Adipocyte (in vitro differentiated cells): Measurements from ENCODE around the gene MYO1D.

Experiments
- DNase-seq: peaks from one replicate; pipeline ENCODE4 v3.0.0-alpha.2; 2015; ENCODE audit warnings: low read depth
- H3K27me3 ChIP-seq: replicated peaks from 2 replicates; pipeline ENCODE4 v1.7.0; 2013; ENCODE audit warnings: mild to moderate bottlenecking, low read length, moderate library complexity; ENCODE audit not compliant: control insufficient read depth, insufficient read depth
- H3K36me3 ChIP-seq: 2 replicates; pipeline ENCODE4 v1.7.0; 2013; ENCODE audit warnings: low read length, mild to moderate bottlenecking, moderate library complexity; ENCODE audit not compliant: control insufficient read depth, insufficient read depth, severe bottlenecking
- H3K4me1 ChIP-seq: 2 replicates; pipeline ENCODE4 v1.7.0; 2013; ENCODE audit warnings: mild to moderate bottlenecking, low read length, moderate library complexity; ENCODE audit not compliant: control insufficient read depth, insufficient read depth
- H3K4me3 ChIP-seq: 2 replicates; pipeline ENCODE4 v1.7.0; 2013; ENCODE audit warnings: mild to moderate bottlenecking, low read length, moderate library complexity
- H3K9ac ChIP-seq: 2 replicates; pipeline ENCODE4 v1.7.0; 2013; ENCODE audit warnings: mild to moderate bottlenecking, low read length, moderate library complexity
- H3K9me3 ChIP-seq: 2 replicates; pipeline ENCODE4 v1.7.0; 2013; ENCODE audit warnings: mild to moderate bottlenecking, low read length, moderate library complexity; ENCODE audit not compliant: control insufficient read depth

MYO1D gene

DNA sequence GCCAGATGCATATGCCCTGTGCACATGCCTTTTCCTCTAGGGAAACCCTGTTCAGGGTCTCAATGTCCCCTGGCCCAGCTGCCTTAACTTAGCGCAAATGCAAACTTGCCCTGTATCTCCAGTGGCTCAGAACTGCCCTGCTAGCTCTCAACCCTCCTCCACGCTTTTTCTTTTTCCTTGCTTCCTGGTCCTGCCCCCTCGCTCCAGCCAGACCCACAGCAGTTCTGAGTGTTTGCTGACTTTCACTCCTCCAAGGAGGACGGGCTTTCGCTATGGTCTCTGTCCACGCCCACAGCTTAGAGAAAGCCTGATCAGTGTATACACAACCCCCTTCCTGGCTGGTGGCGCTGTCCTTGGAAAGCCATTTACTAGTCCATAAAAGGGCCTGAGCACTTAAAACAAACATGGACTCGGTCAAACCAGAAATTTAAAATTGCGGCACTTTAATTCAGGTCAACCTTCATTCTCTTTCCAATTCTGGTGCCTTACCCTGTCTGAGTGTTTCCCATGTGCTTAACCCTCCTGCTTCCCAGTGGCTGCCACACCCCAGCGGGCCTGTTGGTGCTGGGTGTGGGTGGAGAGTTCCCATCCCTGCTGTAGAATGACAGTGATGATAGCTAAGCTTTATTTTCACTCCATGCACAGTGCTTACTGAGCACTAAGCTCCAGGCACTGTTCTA lies 35.4 kb upstream of the MYO1D start:
- no peaks in the 10 kb centered on the region for H3K9me3 ChIP-seq
- H3K36me3 ChIP-seq, result no peaks in the 10 kb centered on the region
- peak overlapping the region; percentile 78 for H3K9ac ChIP-seq
- peaks cover 10% of the 10 kb centered on the region for H3K4me1 ChIP-seq
- H3K4me3 ChIP-seq, result peak overlapping the region; percentile 65
- H3K27me3 ChIP-seq, result no peaks in the 10 kb centered on the region
- peak; percentile 64 for DNase-seq

GRCh38 chr17:32910769-32911168 lies 33.8 kb upstream of the MYO1D start:
- no peaks in the 10 kb centered on the region for H3K9me3 ChIP-seq
- DNase-seq, result no peak
- no peaks in the 10 kb centered on the region for H3K27me3 ChIP-seq
- H3K4me3 ChIP-seq, result no peak overlapping the region
- H3K4me1 ChIP-seq, result peaks cover 10% of the 10 kb centered on the region
- H3K9ac ChIP-seq, result no peak overlapping the region
- no peaks in the 10 kb centered on the region for H3K36me3 ChIP-seq

GRCh38 chr17:32909787-32910369 lies 33.0 kb upstream of the MYO1D start:
- peak; percentile 85 for DNase-seq
- H3K27me3 ChIP-seq, result no peaks in the 10 kb centered on the region
- no peak overlapping the region for H3K4me3 ChIP-seq
- H3K9me3 ChIP-seq, result no peaks in the 10 kb centered on the region
- H3K4me1 ChIP-seq, result peaks cover 10% of the 10 kb centered on the region
- peak overlapping the region; percentile 37 for H3K9ac ChIP-seq
- H3K36me3 ChIP-seq, result no peaks in the 10 kb centered on the region

GRCh38 chr17:32907583-32907982 lies 30.7 kb upstream of the MYO1D start:
- Histone ChIP-seq H3K4me1 (peaks cover 10% of the 10 kb centered on the region), H3K9me3 (no peaks in the 10 kb centered on the region), H3K4me3 (no peak overlapping the region), H3K9ac (no peak overlapping the region), H3K36me3 (no peaks in the 10 kb centered on the region), H3K27me3 (no peaks in the 10 kb centered on the region)
- no peak for DNase-seq

GRCh38 chr17:32904891-32905290 lies 28.0 kb upstream of the MYO1D start:
- H3K4me3 ChIP-seq, result no peak overlapping the region
- peaks cover 5% of the 10 kb centered on the region for H3K4me1 ChIP-seq
- no peaks in the 10 kb centered on the region for H3K9me3 ChIP-seq
- H3K9ac ChIP-seq, result no peak overlapping the region
- no peaks in the 10 kb centered on the region for H3K27me3 ChIP-seq
- no peak for DNase-seq
- H3K36me3 ChIP-seq, result no peaks in the 10 kb centered on the region

- Histone ChIP-seq H3K4me3 (no peak overlapping the region), H3K9me3 (no peaks in the 10 kb centered on the region), H3K27me3 (no peaks in the 10 kb centered on the region), H3K4me1 (no peaks in the 10 kb centered on the region), H3K36me3 (no peaks in the 10 kb centered on the region), H3K9ac (no peak overlapping the region)
- DNase-seq, result no peak
Observed at GRCh38 chr17:32903774-32904673, 27.1 kb upstream of the MYO1D start.

DNA sequence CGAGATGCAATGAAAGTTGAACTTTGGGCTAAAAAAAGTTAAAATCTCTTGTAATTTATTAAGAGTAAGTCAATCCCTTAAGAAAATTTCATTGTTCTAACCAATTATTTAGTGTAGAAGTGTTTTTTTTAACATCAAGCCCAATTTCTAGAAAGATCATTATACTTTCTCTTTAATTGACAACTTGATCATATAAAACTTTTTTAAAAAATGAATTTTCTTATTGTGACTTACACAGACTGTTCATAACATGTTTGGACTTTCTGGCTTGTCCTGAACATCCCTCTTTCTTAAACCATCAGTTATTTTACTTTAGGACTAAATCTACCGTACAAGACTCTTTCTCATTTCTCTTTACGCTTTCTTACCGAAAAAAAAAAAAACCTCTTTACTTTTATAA lies 24.8 kb upstream of the MYO1D start:
- Histone ChIP-seq H3K9ac (no peak overlapping the region), H3K36me3 (no peaks in the 10 kb centered on the region), H3K4me1 (no peaks in the 10 kb centered on the region), H3K4me3 (no peak overlapping the region), H3K27me3 (no peaks in the 10 kb centered on the region), H3K9me3 (no peaks in the 10 kb centered on the region)
- no peak for DNase-seq

- Histone ChIP-seq H3K27me3 (no peaks in the 10 kb centered on the region), H3K9ac (no peak overlapping the region), H3K36me3 (no peaks in the 10 kb centered on the region), H3K9me3 (no peaks in the 10 kb centered on the region), H3K4me3 (no peak overlapping the region), H3K4me1 (no peaks in the 10 kb centered on the region)
- no peak for DNase-seq
Observed at GRCh38 chr17:32899236-32900013, 22.5 kb upstream of the MYO1D start.

DNA sequence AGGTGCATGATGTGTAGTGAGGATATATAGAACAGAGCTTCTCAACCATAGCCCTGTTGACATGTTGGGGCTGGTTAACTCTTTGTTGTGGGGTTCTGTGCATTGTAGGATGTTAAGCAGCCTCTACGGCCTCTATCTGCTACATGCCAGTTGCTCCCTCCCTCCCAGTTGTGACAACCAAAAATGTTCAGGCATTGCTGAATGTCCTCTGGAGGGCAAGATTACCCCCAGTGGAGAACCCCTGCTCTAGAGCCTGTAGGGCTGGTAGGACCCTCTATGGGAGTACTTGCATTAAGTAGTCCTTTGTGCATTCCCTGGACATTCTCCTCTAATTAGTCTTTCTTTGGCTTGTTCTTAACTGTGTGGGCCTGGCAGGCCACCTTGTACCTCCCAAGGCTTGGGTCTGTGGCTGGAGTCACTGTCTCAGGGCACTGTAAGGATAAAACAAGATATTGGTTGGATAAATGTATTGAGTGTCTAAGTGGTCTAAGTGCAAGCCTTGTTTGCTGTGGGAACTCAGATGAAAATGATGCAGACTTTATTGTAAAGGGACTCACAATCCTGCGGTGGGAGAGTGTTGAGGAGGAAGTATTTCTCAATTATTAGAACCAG lies 19.8 kb upstream of the MYO1D start:
- Histone ChIP-seq H3K27me3 (no peaks in the 10 kb centered on the region), H3K36me3 (no peaks in the 10 kb centered on the region), H3K4me1 (no peaks in the 10 kb centered on the region), H3K9me3 (no peaks in the 10 kb centered on the region), H3K9ac (no peak overlapping the region), H3K4me3 (no peak overlapping the region)
- DNase-seq, result no peak

DNA sequence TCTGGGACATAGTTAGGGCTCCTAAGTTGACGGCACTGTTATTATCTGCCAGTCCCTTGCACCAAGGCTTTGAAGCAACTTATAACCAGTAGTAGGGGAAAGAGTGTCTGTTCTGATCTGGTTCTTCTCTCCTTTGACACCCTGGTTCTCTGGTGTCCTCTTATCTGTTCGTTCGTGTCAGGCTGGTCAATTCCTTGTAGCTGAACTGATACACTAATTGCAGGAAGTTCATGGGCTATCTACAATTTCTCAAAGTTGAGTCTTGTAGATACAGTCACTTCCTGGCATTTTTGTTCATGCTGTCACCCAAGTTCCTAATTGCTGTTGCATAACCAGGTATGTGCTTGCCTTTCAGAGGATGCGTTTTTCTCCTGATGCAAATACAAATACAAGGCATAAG lies 17.3 kb upstream of the MYO1D start:
- Histone ChIP-seq H3K27me3 (no peaks in the 10 kb centered on the region), H3K36me3 (no peaks in the 10 kb centered on the region), H3K4me3 (no peak overlapping the region), H3K9me3 (no peaks in the 10 kb centered on the region), H3K9ac (no peak overlapping the region), H3K4me1 (no peaks in the 10 kb centered on the region)
- no peak for DNase-seq
